GM21619 (cell line): ENCODE data around the gene TRMT5.

Source experiments
- ATAC-seq: cut with Tn5 transposase; IDR thresholded peaks from one replicate; pipeline ENCODE4 v1.9.1; 2021; ENCODE audit not compliant: unreplicated experiment

Gene TRMT5, protein sequence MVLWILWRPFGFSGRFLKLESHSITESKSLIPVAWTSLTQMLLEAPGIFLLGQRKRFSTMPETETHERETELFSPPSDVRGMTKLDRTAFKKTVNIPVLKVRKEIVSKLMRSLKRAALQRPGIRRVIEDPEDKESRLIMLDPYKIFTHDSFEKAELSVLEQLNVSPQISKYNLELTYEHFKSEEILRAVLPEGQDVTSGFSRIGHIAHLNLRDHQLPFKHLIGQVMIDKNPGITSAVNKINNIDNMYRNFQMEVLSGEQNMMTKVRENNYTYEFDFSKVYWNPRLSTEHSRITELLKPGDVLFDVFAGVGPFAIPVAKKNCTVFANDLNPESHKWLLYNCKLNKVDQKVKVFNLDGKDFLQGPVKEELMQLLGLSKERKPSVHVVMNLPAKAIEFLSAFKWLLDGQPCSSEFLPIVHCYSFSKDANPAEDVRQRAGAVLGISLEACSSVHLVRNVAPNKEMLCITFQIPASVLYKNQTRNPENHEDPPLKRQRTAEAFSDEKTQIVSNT

GRCh38 chr14:60980811-60981632 is at the start of gene TRMT5, which contains the start of gene SLC38A6:
Gene TRMT5 (minus strand): TSS chr14:60981079. CDS start chr14:60980973, 106 bp downstream.
Gene SLC38A6 (plus strand): TSS chr14:60981245. CDS start chr14:60981278, 33 bp downstream.
- ATAC-seq = peak; percentile 85

- ATAC-seq = no peak
These were observed 45.6 kb upstream of the TRMT5 start for GRCh38 chr14:61026526-61026925.

- ATAC-seq = no peak
These were observed 44.7 kb upstream of the TRMT5 start for GRCh38 chr14:61025251-61026223.

- no peak for ATAC-seq
These were observed 38.7 kb upstream of the TRMT5 start for GRCh38 chr14:61019537-61019936.

GRCh38 chr14:61003571-61003970 is 22.7 kb upstream of the TRMT5 start:
- ATAC-seq = no peak

- ATAC-seq = no peak
These were observed 18.7 kb upstream of the TRMT5 start for GRCh38 chr14:60999536-60999935.

- ATAC-seq = no peak
These were observed 17.7 kb upstream of the TRMT5 start for GRCh38 chr14:60998617-60999016.

- ATAC-seq = no peak
These were observed 8.7 kb upstream of the TRMT5 start for GRCh38 chr14:60989599-60989998.

DNA sequence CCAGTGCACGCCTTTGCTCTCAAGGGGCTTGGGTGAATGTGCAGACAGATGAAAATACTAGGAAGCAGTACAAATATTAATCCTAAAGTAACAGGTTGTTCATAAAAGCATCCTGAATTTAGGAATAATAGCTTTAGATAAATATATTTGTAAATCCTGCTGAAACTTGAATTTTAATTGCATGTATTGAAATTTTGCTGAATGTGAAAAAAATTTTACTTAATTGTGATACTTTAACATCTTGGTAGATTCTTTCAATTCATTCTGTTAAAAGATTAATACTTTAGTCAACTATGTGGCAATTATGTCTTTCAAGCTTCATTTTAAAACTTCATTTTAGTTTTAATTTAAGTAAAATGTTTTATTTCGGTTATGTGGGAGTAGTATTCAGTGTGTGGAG is 5.6 kb upstream of the TRMT5 start:
- ATAC-seq = no peak

DNA sequence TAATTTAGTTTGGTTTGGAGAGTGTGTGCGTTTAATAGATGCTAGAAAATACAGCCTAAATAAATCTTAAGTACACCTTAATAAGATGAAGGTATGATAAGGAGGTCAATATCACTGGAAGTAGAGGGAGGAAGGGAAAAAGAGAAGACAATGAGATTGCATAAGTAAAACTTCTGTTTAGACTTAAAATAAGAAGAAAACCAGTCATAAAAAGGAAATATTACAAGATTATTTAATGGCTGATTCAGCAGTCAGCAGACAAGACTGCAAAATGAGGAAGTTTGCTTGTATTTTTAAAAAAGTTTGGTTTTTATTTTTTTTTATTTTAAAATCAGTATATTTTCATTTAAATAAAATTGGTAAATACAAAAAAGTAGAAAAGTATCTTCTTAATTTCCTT is 3.3 kb upstream of the TRMT5 start:
- ATAC-seq = no peak

- ATAC-seq = no peak
These were observed 965 bp upstream of the TRMT5 start for GRCh38 chr14:60981633-60982455.

- ATAC-seq = no peak
These were observed 3.0 kb downstream of the TRMT5 start for GRCh38 chr14:60977847-60978246.

GRCh38 chr14:60975551-60975950 is 5.3 kb downstream of the TRMT5 start:
- no peak for ATAC-seq

DNA sequence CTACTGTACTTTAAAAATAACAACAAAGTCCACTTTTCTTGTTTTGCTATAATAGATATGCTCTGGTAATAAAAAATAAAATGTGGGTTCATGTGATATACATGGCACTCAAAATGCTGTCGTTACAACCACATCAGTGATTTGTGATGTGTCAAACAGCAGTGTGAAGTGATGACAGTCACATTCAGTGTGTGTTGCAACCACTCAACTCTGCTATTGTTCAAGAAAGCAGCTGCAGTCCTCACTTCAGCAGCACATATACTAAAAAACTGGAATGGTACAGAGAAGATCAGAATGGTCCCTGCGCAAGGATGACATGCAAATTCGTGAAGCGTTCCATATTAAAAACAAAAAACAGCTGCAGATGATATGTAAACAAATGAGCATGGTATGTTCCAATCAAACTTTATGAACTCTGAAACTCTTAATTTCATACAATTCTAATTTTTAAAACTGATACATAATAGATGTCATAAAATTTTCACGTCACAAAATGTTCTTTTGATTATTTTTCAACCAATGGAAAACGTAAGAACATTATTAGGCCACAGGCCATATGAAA is 6.7 kb downstream of the TRMT5 start:
- ATAC-seq = no peak

DNA sequence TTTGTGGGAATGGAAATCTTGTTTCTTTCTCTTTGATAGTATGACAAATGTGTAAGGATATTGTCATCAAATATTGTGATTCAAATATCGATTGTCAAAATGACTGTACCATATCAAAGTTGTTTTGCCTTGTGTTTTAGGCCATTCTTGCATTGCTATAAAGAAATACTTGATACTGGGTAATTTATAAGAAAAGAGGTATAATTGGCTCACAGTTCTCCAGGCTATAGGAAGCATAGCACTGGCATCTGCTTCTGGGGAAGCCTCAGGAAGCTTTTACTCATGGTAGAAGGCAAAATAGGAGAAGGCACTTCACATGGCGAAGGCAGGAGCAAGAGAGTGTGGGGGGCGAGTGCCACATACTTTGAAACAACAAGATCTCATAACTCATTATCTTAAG is 7.8 kb downstream of the TRMT5 start:
- no peak for ATAC-seq

DNA sequence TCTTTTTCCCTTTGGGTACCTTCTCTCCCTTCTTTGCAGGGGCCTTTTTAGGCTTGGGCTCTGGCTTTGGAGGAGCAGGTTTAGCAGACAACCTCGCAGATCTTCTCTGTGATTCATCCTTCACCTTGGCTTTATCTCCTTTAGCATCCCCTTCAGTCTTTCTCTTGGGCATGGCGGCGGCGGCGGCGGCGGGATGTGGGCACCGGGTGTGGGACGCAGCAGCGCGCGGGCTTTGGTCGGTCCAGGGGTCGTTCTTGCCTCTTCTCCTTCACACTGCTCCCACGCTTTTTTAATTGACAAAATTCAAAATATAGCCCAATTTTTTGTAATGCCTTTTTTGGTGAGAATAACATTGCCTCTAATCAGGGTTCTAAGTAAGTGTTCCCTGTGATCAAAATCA is 8.6 kb downstream of the TRMT5 start:
- no peak for ATAC-seq

GRCh38 chr14:60971271-60971670 is 9.6 kb downstream of the TRMT5 start:
- ATAC-seq = no peak

DNA sequence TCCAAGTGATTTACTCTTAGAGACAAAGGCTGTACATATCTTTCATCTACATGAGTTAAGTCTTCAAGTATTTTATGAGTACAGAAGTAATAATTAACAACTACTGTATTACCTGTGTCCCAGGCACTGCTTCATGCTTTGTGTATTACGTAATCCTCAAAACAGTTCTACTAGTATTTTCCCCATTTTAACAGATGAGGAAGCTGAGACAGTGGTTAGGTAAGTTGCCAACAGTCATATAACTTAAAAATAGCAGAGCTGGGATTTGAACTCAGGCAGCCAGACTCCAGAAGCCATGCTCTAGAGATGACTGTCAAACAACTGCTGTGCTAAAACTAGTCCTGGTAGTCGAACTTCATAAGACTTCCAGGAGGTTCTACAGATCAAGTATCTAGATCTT is 10.7 kb downstream of the TRMT5 start:
- ATAC-seq = no peak

GRCh38 chr14:60968671-60969070 is 12.2 kb downstream of the TRMT5 start:
- ATAC-seq = no peak
